Transverse colon (tissue), 4 donors: ENCODE results near the gene TMEM134. TPM values are rescaled to one million over a fixed set of nuclear protein-coding genes. Genes with fewer than 3 reads are reported as not detected.

Experiments
- DNase-seq: peaks from one replicate; pipeline ENCODE4 v3.0.0-alpha.2; 2019
- H3K27ac ChIP-seq, 4 donors: fragments of 200-600 bp; sonication (generic); 2 replicates each; pipeline ENCODE4 v1.5.1; 2016 to 2018; ENCODE audit warnings: inconsistent platforms in 4 of 4
- H3K27me3 ChIP-seq: fragments of 200-600 bp; sonication (generic); 2 replicates; pipeline ENCODE4 v1.5.1; 2017; ENCODE audit warnings: inconsistent platforms
- H3K36me3 ChIP-seq, 4 donors: fragments of 200-600 bp; sonication (generic); 2 replicates each; pipeline ENCODE4 v1.5.1; 2017 to 2019; ENCODE audit warnings: inconsistent platforms in 4 of 4
- H3K4me1 ChIP-seq, 4 donors: fragments of 200-600 bp; sonication (generic); 2 replicates each; pipeline ENCODE4 v1.5.1; 2017 to 2020; ENCODE audit warnings: inconsistent platforms in 4 of 4
- H3K4me3 ChIP-seq, 4 donors: fragments of 200-600 bp; sonication (generic); 1 replicate in 1 of 4; 2 replicates in 3 of 4; pipeline versions ENCODE4 v1.5.1 to v1.6.1; 2017 to 2019; ENCODE audit warnings: inconsistent platforms in 4 of 4
- H3K9me3 ChIP-seq, 2 donors: fragments of 200-600 bp; sonication (generic); 2 replicates each; pipeline ENCODE4 v1.5.1; 2017 to 2019; ENCODE audit warnings: inconsistent platforms in 2 of 2
- CTCF ChIP-seq, 5 experiments: fragments of 200-600 bp in 3 of 5; fragments of 450-650 bp in 2 of 5; sonication (generic) in 3 of 5; IDR thresholded peaks; 1 replicate in 2 of 5; 2 replicates in 3 of 5; pipeline ENCODE4 v1.5.1; 2016 to 2017; ENCODE audit warnings: antibody characterized with exemption in 5 of 5, inconsistent platforms in 3 of 5, mild to moderate bottlenecking in 2 of 5, moderate library complexity in 1 of 5
- EP300 ChIP-seq: sonication (generic); formaldehyde crosslinking; IDR thresholded peaks from one replicate; pipeline ENCODE4 v1.6.1; 2017; ENCODE audit warnings: antibody characterized with exemption, low read depth
- POLR2A ChIP-seq: fragments of 450-650 bp; IDR thresholded peaks from one replicate; pipeline ENCODE4 v1.6.1; 2016; ENCODE audit warnings: antibody characterized with exemption, mild to moderate bottlenecking, moderate library complexity
- POLR2AphosphoS5 ChIP-seq, 3 donors: sonication (generic); formaldehyde crosslinking; IDR thresholded peaks; one replicate each; pipeline ENCODE4 v1.6.1; 2016; ENCODE audit warnings: antibody characterized with exemption in 3 of 3
- WGBS, 2 donors: methylation state at CpG; one replicate each; pipeline ENCODE4 v1.1.5; 2018; ENCODE audit warnings: low coverage in 1 of 2; 5-methylcytosine and 5-hydroxymethylcytosine counted together
- in situ Hi-C, 4 donors: fragments of 200-750 bp; cut with MboI; loops; one replicate each; pipeline versions ENCODE4 v1.15.0 to v1.15.1; 2017; ENCODE audit warnings: low sequenced_read_pairs in 3 of 4, low pct_ligation_motif_present in 1 of 4, low pct_unique_long_range_greater_than_20kb in 1 of 4
- intact Hi-C: fragments of 100-400 bp; cut with DNase I; formaldehyde crosslinking; loops from one replicate; pipeline ENCODE4 v1.15.1; 2023; ENCODE audit warnings: low total_unique reads
- total RNA-seq, 4 donors: library from RNA; depleted of rRNA; stranded (reverse); fragments of >200 nt; gene quantifications; one replicate each; pipeline ENCODE4 v1.1.0, GENCODE V29; 2016

The TMEM134 gene
- total RNA-seq, 4 donors from 2014 or later, result 107 to 347 (median 115) TPM

GRCh38 chr11:67498544-67498972, 29.5 kb upstream of the TMEM134 start:
- intact Hi-C loops, result no loop called here

DNA sequence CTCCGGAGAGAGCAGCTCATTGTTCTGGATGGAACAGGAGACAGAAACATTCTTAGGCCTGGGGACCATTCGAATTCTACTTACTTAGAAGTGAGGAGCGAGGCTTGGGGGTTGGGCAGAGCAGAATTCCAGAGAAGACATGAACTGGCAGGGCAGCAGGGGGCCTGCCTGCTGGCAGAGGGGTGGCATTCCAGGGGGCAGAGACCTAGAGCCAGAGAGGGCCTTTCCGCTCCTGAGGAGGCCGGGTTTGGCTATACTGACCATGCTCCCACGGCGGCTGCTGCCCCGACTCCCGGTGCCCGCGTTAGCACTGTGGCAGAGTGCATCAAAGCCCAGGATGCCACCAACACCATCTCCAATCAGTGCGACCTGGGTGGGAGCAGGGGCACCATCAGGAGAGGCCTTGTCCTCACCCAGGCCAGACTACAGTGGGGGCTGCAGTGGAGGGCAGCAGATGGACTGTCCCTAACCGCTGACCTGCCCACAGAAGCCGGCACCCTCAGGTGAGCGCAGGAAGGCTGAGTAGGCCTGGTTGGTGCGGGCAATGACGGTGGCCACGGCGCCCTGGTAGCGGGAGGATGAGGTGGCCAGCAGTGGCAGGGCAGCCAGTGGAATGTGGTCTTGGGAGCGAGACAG, 28.7 kb upstream of the TMEM134 start:
- Histone ChIP-seq H3K9me3 (no peaks in the 10 kb centered on the region), H3K27ac (no peak overlapping the region), H3K4me1 (no peaks in the 10 kb centered on the region), H3K36me3 (peaks cover 0 to 3% (median 0%) of the 10 kb centered on the region in 4 donors), H3K4me3 (no peak overlapping the region), H3K27me3 (no peaks in the 10 kb centered on the region)
- in situ Hi-C loops, result no loop called here
- TF ChIP-seq POLR2A (no peak), CTCF (IDR thresholded peaks at IDR 0.05) (no peak), POLR2AphosphoS5 (IDR thresholded peaks at IDR 0.05) (no peak), EP300 (no peak)
- intact Hi-C loops, result no loop called here
- DNase-seq, result no peak
- WGBS, 2 donors, result 87 to 100% methylated on average over 1 to 20 of the region's 21 CpGs

More at GRCh38 chr11:67498544-67498972, 29.5 kb upstream of the TMEM134 start:
- peaks cover 0 to 3% (median 0%) of the 10 kb centered on the region in 4 donors for H3K36me3 ChIP-seq
- H3K27ac ChIP-seq, result no peak overlapping the region
- no peaks in the 10 kb centered on the region for H3K27me3 ChIP-seq
- no peaks in the 10 kb centered on the region for H3K9me3 ChIP-seq
- WGBS, 2 donors, result 90% methylated on average over 16 of the region's 21 CpGs; no CpG with 5 or more reads in 1 of the 2 donors
- in situ Hi-C loops, result no loop called here
- peaks cover 2 to 3% (median 2%) of the 10 kb centered on the region in 4 donors for H3K4me1 ChIP-seq
- H3K4me3 ChIP-seq, result no peak overlapping the region
- TF ChIP-seq POLR2AphosphoS5 (IDR thresholded peaks at IDR 0.05) (no peak), EP300 (no peak), CTCF (IDR thresholded peaks at IDR 0.05) (no peak), POLR2A (no peak)
- no peak for DNase-seq

- peaks cover 0 to 10% (median 2%) of the 10 kb centered on the region in 4 donors for H3K36me3 ChIP-seq
- TF ChIP-seq CTCF (IDR thresholded peaks at IDR 0.05) (no peak), POLR2A (no peak), EP300 (no peak), POLR2AphosphoS5 (IDR thresholded peaks at IDR 0.05) (no peak)
- intact Hi-C loops, result no loop called here
Observed at GRCh38 chr11:67496113-67496512, 27.1 kb upstream of the TMEM134 start.

DNA sequence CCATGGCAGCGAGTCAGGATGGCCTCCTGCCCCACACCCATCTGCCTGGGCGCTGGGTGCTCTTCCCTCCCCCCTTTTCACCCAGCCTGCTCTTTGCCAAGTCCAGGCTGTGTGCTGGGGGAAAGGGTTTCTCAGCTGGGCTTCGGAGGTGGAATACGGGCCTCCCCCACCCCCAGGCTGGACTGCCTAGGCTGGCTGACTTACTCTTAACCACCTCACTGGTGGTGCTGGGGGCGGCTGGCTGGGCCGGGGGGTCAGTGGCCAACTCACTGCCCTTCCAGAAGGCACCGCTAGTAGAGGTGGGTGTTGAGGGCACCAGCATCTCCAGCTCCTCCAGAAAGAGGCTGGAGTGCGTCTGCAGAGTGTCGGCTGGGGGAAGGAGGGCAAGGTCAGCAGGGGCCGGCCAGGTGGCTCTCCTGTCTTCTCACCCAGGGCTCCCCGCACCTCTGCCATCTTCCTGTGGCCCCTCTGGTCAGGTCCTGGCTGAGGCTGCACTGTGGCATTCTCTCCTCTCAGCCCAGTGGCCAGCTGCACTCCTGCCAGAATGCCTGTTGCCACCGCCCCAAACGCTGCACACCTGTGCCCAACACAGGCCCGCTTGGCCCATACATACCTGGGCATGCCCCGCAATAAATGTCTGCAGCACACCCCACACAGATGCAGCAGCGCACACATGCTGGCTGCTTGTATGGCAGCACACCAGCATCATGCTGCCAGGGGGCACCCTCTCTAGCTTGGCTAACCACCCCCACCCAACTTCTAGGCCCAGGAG, 26.4 kb upstream of the TMEM134 start:
- in situ Hi-C loops, result no loop called here

More at GRCh38 chr11:67496113-67496512, 27.1 kb upstream of the TMEM134 start:
- Histone ChIP-seq H3K27ac (no peak overlapping the region), H3K27me3 (no peaks in the 10 kb centered on the region), H3K4me1 (no peaks in the 10 kb centered on the region), H3K4me3 (no peak overlapping the region), H3K9me3 (no peaks in the 10 kb centered on the region)
- WGBS, 2 donors, result 95% methylated on average over 9 of the region's 12 CpGs; no CpG with 5 or more reads in 1 of the 2 donors
- DNase-seq, result no peak
- in situ Hi-C loops, result no loop called here

More for the DNA sequence above, 26.4 kb upstream of the TMEM134 start:
- no peaks in the 10 kb centered on the region for H3K27me3 ChIP-seq
- no peak overlapping the region for H3K4me3 ChIP-seq
- intact Hi-C loops, result no loop called here
- H3K36me3 ChIP-seq, result peaks cover 0 to 10% (median 3%) of the 10 kb centered on the region in 4 donors
- H3K4me1 ChIP-seq, result no peaks in the 10 kb centered on the region
- no peak for DNase-seq
- WGBS, 2 donors, result 86% methylated on average over 16 of the region's 16 CpGs; no CpG with 5 or more reads in 1 of the 2 donors
- TF ChIP-seq POLR2A (no peak), POLR2AphosphoS5 (IDR thresholded peaks at IDR 0.05) (no peak), CTCF (IDR thresholded peaks at IDR 0.05) (no peak), EP300 (no peak)
- H3K27ac ChIP-seq, result no peak overlapping the region
- no peaks in the 10 kb centered on the region for H3K9me3 ChIP-seq
